GM19372 (cell line): Measurements from ENCODE around the gene CROCC2.

Experiments
- ATAC-seq: cut with Tn5 transposase; IDR thresholded peaks from one replicate; pipeline ENCODE4 v1.9.1; 2021; ENCODE audit warnings: mild to moderate bottlenecking, low read depth, moderate library complexity; ENCODE audit not compliant: unreplicated experiment

CROCC2 gene

DNA sequence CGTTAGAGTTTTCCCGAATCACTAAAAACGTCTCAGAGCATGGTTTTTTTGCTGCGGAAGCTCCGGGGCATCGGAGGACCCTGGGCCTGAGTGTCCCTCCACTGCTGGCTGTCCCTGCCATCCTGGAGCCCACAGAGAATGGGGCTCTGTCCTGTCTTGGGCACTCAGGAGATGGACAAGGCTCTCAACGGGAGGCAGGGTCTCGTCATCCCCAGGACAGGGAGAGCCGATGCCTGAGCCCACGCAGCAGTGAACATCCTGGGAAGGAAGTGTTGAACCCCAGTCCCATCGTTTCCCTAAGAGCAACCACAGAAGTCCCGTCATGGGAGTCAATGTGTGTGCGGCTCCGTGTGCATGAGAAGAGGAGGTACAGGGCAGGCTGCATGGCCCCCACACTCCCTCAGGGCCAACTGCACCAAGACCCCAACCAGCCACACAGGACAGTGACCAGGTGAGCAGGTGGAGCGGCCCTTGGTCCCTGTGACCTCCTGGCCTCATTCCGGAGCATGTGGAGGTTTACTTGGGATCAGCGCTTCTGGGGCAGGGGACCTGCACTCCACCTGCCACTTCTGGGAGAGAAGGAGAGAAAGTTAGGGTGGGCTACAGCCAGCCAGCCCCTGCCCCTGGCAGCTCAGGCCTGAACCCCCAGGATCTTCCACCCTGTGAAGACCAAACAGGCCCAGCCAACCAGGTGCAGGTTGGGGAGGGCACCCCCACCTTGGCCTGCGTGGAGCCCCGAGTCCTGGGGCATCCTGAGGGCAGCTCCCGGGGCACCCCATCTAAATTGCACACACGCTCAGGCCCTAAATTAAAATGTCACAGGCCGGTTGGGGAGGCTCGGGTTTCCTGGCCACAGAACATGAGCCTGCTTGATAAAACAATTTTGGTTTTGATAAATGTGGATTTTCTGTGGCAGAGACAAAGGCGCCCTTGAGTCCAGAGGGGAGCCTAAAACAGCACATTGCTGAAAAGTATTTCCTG, 89.2 kb downstream of the CROCC2 start:
- ATAC-seq, result no peak

DNA sequence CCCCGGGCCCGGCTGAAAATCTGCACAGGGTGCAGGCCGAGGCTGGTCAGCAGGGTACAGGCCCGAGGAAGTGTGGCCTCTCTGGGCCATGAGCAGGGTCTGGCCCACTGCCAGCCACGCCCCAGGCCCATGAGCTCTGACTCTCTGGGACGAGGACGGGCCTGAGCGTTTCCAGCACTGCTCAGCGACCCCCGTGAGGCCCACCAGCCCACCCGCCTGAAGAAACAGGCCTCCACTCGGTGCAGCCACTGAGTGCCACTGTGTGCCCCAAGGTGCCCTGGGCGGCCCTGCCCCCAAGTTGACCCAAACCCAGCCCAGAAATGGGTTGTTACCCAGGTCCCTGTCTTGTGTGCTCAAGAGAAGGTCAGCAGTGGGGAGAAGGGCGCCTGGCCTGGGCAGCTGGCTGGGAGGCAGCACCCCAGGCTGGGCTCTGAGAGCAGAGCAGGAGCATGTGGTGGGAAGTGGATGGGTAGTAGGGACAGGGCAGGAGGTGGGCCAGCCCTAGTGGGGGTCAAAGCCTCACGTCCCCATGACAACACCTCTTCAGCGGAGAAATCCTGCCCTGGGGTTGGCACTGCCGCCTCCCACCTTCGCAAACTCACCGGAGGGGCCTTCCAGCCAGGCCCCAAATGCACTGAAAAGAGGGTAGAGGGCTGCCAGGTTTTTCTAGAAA, 90.2 kb downstream of the CROCC2 start:
- ATAC-seq, result no peak

DNA sequence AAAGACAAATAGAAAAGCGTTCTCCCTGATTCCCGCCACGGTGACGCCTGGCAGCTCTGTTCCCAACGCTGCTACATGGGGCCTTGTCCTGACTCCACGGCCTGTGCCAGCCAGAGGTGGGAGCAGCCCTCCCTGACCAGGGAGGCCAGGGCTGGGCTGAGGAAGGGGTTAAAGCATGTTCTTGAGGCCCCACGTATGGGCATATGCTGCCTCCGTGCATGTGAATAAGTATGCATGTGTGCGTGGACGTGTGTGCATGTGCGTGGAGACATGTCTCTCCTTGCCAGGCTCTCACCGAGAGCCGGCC, 90.7 kb downstream of the CROCC2 start:
- ATAC-seq, result no peak

DNA sequence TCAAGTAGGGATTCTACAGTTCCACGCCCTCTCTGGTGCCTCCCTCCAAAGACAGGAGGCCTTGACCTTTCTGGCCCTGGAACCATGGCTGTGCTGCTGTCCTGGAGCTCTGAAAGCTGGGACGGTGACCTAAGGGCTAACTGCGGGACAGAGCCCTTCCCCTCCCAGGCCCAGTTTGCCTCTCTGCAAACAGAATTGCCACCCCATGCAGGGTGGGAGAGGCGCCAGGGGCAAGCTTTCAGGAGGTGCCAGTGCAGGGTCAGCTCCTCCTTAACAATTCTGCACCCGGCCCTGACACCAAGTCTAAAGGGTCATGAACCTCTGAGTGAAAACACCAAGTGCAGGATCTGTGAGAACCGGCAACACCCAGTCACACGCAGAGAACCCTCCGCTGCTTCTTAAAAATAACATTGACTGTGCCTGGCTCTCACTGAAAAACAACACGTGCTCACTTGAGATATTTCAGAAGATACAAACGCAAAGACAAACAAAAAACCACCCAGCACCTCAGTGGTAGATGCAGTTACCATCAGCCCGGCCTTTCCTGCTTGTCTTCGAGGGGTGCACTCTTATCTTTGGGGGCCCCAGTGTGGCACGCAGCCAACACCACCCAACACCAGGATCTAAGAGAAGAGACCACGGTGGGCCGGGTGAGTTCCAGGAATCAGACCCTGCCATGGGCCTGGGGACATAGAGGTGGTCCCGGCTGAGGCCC, 91.2 kb downstream of the CROCC2 start:
- ATAC-seq, result no peak

DNA sequence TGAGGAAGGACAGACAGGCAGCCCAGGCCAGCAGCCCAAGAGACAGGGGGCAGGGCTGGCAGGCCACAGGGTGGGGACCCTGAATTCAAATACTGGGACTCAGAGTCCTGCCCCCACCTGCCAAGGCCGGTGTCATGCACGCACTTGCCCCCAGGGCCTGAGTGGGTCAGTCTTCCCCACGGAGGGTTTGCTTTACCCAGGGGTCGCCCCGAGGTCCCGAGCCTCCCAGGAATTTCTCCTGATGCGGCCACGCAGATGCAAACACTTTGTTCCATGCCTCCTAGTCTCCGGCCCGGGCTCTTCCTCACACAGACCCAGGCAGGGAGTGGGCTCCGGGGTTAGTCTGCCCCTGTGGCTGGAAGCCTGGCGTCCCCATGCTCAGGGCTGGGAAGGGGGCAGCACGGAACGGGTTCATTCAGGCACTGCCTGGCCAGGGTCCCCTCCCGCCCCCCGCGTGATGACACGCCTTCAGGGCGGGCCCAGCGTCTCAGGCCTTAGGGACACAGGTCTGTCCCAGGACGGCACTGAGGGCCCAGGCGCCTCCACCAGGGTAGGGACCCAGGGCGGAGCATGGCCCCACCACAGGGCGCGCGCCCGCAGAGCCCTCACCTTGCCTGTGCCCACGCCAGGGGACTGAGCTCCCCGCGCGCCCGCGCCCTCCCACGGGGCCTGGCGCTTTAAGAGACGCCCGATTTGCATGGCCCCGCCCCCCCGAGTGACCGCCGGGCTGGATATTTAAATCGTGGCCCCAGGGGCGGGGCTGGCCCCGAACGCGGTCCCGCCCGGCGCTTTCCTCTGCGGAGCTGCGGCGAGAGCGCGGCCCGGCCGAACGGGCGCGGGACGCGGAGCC, 91.9 kb downstream of the CROCC2 start, which contains the start of gene SNED1:
TSS of gene SNED1 (plus strand) at position 763 of the 850 bp plus-strand sequence. CDS start 220 bp downstream, outside the sequence.
- ATAC-seq, result no peak

DNA sequence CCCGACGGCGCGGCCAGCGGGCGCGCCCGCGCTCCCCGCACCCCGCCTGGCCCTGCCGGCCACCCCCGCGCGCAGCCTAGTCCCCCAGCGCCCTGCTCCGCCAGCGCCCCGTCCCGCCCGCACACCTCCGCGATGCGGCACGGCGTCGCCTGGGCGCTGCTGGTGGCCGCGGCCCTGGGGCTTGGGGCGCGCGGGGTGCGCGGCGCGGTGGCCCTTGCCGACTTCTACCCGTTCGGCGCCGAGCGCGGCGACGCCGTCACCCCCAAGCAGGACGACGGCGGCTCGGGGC, 92.5 kb downstream of the CROCC2 start:
- ATAC-seq, result no peak

DNA sequence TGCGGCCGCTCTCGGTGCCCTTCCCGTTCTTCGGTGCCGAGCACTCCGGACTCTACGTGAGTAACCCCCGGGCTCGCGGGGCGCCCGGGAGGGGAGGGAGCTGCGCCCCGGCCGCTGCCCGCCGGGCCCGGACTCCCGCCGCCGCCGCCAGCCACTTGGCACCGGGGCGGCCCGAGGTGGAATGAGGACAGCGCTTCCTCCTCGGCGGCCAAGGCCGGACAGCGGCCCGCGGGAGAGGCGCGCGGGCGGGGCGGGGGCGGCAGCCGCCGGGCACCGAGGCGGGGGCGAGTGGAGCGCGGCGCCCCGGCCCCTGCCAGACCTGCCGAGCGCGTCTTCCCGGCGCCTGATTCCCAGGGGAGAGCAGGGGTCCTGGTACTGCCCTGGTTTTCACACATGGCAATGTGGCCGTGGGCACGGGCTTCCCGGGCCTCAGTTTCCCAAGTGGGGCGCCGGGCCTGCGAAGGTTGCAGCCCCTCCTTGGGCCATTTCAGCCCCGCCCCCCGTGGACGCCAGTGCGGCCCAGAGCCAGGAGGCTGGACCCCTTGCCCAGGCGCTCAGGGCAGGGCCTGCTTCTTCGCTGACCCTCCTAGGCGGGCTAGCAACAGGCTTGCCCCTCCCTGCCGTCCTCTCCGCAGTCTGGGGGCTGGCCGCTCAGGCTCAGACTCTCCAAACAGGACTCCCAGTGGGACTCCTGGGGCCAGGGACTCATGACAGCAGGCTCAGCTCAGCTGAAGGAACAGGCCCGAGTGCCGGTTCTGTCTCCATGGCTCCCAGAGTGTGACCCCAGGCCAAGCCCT, 93.1 kb downstream of the CROCC2 start:
- ATAC-seq, result no peak

DNA sequence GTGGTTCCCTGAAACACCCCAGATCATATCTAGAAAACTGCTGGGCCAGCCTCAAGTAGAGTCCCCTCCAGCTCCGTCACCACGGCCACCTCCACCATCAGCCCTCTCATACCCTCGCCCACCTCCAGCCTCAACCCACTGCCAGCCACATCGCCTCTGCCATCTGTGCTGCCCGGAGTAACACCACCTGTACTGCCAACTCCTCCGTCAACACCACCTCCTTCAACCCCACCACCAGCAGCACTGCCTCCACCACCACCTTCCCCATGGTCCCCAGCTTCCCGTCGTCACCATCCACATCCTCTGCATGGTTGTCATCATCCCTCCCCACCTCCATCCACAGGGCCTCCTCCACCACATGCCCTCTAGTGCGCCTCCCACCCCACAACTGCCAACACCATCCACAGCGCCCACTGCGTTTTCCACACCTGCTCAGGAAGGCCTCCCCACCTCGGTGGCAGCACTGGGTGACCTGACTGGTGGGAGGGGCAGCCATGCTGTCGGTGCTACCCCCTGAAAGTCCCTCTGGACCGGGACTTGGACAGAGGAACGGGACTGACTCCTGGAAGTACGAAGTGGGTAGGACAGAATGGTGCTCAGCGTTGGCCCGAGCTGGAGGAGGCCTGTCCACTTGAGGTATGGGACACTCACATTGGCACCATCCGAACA, 93.9 kb downstream of the CROCC2 start:
- ATAC-seq, result no peak

DNA sequence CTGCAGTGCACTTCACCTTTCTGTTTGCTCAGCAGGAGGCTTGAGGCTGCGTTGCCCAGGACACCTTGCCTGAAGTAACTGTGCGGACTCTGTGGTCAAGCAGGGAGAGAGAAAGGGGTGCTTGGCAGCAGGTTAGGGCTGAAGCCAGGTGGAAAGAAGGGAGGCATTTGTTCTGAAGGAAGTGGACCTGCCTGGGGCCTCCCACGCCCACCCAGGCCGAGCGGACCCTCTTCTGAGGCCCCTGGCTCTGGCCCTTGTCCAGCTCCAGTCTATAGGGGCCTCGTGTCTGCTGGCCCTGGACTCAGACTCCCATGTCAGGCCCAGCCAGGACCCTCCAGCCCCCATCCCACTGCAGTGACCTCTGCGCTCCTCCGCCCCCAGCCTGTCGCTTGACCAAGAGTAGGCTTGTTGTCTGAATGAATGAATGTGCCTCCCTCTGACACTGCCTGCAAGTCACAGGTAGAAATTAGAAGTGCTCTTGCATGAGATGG, 94.7 kb downstream of the CROCC2 start:
- no peak for ATAC-seq

DNA sequence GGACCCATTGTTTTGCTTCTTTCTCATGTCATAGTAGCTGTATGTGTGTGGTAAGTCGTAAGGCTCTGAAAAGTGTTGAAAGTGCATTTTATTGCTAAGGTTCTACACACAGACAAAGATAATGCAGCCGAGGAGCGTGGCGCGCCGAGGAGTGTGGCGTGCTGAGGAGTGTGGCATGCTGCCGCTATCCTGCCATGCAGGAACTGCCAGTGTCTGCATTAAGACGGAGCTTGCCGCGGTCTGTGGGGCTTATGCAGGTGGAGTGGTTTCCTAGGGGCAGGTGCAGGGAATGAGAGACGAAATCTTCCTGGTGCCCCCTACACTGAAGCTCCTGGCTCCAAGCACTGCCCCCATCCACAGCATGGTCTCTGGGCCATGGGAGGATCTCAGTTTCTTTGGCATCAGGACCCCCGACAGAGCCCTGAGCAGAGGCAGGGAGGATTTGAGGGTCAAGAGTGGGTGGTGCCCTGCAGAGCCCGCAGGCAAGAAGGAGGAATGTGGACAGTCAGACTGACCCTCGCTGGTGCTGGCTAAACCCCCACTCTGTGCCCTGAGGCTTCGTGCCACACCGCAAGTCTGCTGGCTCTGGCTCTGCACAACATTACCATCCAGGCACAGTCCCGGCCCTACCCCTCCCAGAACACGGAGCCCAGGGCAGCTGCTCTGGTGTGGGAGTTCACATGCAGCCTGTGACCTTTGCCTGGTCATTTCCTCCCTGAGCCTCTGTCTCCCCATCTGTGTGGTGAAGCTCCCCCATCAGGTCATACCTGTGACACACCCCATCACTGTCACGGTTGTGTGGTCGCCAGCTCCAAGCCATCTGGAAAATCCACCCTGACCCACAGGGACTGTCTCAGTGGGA, 95.5 kb downstream of the CROCC2 start:
- ATAC-seq, result no peak

DNA sequence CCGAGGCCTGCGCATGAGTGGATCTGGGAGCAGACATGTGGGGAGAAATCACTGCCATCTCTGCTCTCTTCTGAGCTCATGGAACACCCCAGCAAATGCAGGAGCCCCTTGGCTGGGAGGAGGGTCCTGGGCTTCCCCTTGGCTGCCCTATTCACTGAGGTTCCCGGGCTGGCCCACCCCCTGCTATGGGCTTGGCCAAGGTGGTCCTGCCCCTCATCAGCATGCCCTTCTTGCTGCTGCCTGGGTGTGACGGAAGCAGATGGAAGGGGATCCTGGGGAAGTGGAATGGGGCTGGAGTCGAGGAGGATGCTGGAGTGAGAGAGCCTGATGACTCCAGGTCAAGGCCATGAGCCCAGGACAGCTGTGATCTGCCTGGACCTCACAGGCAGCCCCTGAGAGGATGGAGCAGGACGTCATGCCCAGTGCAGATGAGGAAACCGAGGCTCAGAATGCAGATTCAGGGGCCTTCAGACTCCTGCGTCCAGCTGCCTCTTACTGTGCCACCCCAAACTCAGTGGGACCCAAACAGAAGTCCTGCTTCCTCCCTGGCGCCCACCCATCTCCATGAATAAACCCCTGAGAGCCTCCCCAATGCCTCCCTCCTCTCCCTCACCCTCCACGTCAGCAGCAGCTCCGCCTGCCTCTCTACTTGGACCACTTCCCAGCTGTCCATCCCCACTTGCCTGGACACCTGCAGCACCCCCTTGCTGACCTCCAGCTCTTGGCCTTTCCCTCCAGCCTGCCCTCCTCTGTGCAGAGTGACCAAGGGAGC, 96.3 kb downstream of the CROCC2 start:
- no peak for ATAC-seq

DNA sequence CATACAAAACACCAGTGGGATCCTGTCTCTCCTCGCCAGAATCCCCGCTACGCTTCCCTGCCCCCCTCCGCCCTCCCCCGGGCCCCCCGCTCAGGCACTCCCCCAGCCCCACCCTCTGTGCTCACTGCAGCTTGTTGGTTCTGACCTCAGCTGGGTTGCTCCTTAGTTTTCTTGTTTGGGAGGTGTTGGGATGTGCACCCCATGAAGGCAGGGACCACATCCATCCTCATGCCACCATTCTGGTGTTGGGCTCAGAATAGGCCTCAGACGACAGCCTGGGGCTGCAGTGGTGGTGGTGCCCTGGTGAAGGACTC, 96.9 kb downstream of the CROCC2 start:
- ATAC-seq, result no peak

DNA sequence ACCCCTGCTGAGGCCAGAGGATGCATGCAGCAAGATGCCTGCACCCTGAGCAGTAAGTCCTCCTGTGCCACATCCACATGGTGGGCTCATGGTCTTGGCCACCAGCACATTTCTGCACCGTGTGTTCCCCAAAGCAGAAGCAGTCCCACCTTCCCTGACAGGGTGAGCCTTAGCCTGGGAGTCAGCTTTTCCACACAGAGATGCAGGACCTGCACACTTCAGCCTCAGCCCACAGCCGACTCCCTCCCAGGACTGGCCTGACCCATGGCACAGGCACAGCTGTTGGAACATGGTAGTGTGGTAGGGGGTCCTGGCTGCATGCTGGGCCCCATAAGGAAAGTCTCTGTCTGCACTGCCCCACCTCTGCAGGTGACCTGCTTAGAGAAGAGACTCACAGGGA, 97.2 kb downstream of the CROCC2 start:
- ATAC-seq, result no peak

DNA sequence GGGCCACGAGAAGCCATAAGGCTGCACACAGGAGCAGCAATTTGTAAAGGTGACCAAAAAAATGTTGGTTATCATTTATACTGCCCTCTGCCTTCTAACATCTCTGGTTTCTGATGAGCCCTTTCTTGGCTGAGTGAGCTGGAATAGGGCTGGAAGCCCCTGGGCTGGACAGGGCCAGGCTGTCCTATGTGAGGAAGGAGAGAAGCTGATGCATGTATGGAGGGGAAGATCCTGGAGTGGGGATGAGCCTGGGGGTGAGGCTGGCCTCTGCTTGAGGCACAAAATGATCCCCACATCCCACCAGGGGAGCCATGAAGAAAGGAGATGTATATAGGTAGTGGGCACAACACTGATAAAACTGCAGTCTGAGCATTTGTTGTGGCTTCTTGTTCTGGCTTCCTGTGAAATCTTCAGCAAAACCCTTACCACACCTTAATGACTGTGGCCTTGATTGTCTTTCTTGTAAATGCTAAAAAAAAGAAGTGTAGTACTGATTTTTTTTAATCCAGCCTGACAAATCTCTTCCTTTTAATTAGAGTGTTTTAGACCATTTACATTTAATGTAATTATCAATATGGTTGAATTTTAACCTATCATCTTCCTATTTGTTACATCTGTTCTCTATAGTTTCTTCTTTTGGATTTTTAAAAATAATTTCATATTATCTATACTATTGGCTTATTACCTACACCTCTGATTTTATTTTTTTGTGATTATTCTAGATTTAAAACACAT, 97.9 kb downstream of the CROCC2 start:
- ATAC-seq, result no peak

DNA sequence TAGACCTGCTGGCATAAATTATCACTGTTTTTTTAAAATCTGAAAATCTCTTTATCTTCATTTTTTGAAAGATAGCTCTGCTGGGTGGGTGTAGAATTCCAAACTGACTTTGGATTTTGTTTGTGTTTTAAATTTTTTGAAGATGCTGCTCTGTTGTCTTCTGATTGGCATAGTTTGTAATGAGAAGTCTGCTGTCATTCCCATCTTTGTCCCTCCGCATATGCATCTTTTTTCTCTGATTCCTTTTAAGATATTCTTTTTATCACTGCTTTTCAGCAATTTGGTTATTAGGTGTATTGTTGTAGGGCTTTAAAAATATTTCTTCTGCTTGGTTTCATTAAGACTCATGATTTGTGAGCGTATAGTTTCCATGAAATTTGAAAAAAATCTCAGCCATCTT, 99.4 kb downstream of the CROCC2 start:
- no peak for ATAC-seq

DNA sequence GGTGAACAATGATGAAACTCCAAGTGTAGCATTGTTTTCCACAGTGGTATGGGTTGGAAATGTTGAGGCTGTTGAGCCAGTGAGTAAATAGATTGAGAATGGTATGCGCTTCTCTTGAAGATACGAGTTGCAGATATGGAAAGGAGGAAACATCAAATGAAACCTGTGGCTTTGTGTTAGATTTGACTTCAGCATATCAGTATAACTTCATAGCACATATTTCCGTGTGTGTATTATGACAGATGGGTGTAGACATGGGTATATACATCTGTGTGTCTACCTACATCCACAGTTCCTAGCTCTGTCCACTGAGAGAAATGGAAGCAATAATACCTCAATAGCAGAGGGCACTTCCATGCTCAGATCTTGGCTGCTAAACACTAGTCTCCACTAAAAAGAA, 100.3 kb downstream of the CROCC2 start:
- ATAC-seq, result no peak

DNA sequence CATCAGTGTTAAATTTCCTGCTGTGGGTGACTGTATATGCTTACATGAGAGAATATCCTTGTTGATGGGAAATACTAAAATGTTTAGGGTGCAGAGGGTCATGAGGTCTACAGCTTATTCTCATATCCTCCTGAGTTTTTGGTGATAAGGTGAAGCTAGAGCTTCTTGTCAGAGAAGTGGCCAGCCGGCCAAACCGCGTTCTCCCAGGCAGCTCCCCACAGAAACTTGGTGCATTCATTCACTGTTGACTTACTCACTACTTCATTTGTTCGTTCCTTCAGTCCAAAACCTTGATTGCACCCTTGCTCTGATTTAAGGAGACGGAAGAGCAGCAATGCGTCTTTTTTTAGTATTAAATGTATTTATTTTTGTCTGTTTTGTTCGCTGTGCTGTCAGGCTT, 101.0 kb downstream of the CROCC2 start:
- ATAC-seq, result no peak
